ENCODE results near the gene TARBP1. TPM values are rescaled to one million over a fixed set of nuclear protein-coding genes. Genes with fewer than 3 reads are reported as not detected.

TARBP1 gene
- total RNA-seq, 1 donor from 2014 or later = 17.8 TPM

DNA sequence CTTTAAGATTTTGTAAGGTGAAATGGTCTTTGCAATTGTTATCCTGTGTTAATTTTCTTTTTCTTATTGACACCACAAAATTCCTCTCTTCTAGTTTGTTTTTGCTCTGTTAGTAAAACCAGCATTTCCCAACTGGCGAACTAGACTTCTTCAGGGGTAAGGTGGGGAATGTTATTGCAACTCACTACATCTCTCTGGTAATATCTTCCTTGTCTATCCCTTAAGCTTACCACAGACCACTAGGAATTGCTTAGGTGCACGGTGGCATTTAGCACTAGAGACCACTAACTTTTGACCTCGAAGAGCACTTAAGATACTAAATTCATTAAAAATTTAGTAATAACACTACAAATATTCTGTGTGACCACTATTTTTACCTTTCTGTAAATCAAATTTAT is 109.9 kb downstream of the TARBP1 start:
- DNase-seq (ENCODE audit: low read depth) (no peak), FAIRE-seq (no peak)
- H3K9me3 Mint-ChIP-seq (ENCODE audit: unreplicated experiment) = no peaks in the 10 kb centered on the region
- H3K4me2 ChIP-seq (ENCODE audit: low read length) = no peak overlapping the region
- no peak overlapping the region for H3K27ac ChIP-seq (ENCODE audit: low read depth, low read length)
- no peak overlapping the region for H3K9ac ChIP-seq (ENCODE audit: low read length)
- peaks cover 3% of the 10 kb centered on the region for H3K4me1 ChIP-seq (ENCODE audit: insufficient read depth, low read length)
- no peak overlapping the region for H3K4me3 ChIP-seq (ENCODE audit: insufficient read depth, low read depth, low read length)
- no peaks in the 10 kb centered on the region for H3K36me3 ChIP-seq (ENCODE audit: insufficient read depth, low read length)
- H3K4me3 Mint-ChIP-seq (ENCODE audit: unreplicated experiment) = no peak overlapping the region
- no peak overlapping the region for H2AFZ ChIP-seq (ENCODE audit: low read depth, low read length)
- H3K4me1 Mint-ChIP-seq (ENCODE audit: low read depth, unreplicated experiment) = peaks cover under 1% of the 10 kb centered on the region
- peaks cover 5% of the 10 kb centered on the region for H3K79me2 ChIP-seq (ENCODE audit: insufficient read depth, low read length)
- H3K36me3 Mint-ChIP-seq (ENCODE audit: low read depth, unreplicated experiment) = no peaks in the 10 kb centered on the region
- peaks cover 3% of the 10 kb centered on the region for H3K27me3 ChIP-seq (ENCODE audit: insufficient read depth, low read length)
- peaks cover 9% of the 10 kb centered on the region for H3K27me3 Mint-ChIP-seq (ENCODE audit: low read depth, unreplicated experiment)
- TF ChIP-seq, protein P1, sequence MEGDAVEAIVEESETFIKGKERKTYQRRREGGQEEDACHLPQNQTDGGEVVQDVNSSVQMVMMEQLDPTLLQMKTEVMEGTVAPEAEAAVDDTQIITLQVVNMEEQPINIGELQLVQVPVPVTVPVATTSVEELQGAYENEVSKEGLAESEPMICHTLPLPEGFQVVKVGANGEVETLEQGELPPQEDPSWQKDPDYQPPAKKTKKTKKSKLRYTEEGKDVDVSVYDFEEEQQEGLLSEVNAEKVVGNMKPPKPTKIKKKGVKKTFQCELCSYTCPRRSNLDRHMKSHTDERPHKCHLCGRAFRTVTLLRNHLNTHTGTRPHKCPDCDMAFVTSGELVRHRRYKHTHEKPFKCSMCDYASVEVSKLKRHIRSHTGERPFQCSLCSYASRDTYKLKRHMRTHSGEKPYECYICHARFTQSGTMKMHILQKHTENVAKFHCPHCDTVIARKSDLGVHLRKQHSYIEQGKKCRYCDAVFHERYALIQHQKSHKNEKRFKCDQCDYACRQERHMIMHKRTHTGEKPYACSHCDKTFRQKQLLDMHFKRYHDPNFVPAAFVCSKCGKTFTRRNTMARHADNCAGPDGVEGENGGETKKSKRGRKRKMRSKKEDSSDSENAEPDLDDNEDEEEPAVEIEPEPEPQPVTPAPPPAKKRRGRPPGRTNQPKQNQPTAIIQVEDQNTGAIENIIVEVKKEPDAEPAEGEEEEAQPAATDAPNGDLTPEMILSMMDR (IDR thresholded peaks at IDR 0.05; ENCODE audit: insufficient read depth, low read depth, low read length) = no peak
- TF ChIP-seq EZH2 (IDR thresholded peaks at IDR 0.05; ENCODE audit: insufficient read depth, low read length) = no peak
- H3K9me3 ChIP-seq (ENCODE audit: insufficient read depth, low read depth, low read length) = no peaks in the 10 kb centered on the region
- H4K20me1 ChIP-seq (ENCODE audit: insufficient read depth, low read length) = no peaks in the 10 kb centered on the region
- no peak overlapping the region for H3K27ac Mint-ChIP-seq (ENCODE audit: unreplicated experiment)

DNA sequence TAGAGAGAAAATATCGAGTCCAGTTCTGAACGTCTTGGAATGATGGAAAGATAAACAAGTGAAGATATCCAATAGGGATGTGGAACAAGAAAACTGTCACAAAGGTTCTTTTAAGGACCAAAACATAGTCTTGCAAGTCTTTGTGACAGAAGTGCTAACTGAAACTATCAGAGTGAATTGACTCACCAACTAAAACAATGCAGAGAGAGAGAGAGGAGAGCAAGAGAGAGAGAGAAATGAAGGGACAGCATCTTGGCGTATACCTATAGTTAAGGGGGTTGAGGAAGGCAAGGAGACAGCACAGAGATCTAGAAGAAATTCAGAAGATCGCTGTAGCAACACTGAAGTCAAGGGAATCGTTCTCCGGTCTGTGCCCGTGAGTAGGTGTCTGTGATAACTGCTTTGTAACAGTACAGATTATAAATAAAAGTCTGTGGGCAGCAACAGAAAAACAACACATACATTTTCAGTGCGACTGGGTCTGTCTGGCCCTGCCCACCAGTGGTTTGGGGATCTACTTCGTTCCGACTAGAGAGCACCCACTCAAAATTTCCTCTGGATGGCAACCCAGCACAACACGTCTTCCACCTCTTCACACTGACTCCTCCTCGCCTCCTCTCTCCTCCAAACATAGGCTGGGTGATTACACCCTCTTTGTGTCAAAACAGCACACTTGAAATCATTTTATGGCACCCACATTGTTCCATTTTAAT is 110.5 kb downstream of the TARBP1 start:
- Histone ChIP-seq H3K36me3 (ENCODE audit: insufficient read depth, low read length) (no peaks in the 10 kb centered on the region), H4K20me1 (ENCODE audit: insufficient read depth, low read length) (no peaks in the 10 kb centered on the region), H2AFZ (ENCODE audit: low read depth, low read length) (no peak overlapping the region), H3K27ac (ENCODE audit: low read depth, low read length) (no peak overlapping the region), H3K4me1 (ENCODE audit: insufficient read depth, low read length) (peaks cover 3% of the 10 kb centered on the region), H3K27me3 (ENCODE audit: insufficient read depth, low read length) (peaks cover 3% of the 10 kb centered on the region), H3K79me2 (ENCODE audit: insufficient read depth, low read length) (no peaks in the 10 kb centered on the region), H3K9ac (ENCODE audit: low read length) (no peak overlapping the region), H3K4me2 (ENCODE audit: low read length) (no peak overlapping the region), H3K4me3 (ENCODE audit: insufficient read depth, low read depth, low read length) (no peak overlapping the region), H3K9me3 (ENCODE audit: insufficient read depth, low read depth, low read length) (no peaks in the 10 kb centered on the region)
- no peaks in the 10 kb centered on the region for H3K4me1 Mint-ChIP-seq (ENCODE audit: low read depth, unreplicated experiment)
- H3K36me3 Mint-ChIP-seq (ENCODE audit: low read depth, unreplicated experiment) = no peaks in the 10 kb centered on the region
- no peak for FAIRE-seq
- H3K27ac Mint-ChIP-seq (ENCODE audit: unreplicated experiment) = no peak overlapping the region
- no peaks in the 10 kb centered on the region for H3K9me3 Mint-ChIP-seq (ENCODE audit: unreplicated experiment)
- no peak for DNase-seq (ENCODE audit: low read depth)
- H3K27me3 Mint-ChIP-seq (ENCODE audit: low read depth, unreplicated experiment) = peaks cover 9% of the 10 kb centered on the region
- H3K4me3 Mint-ChIP-seq (ENCODE audit: unreplicated experiment) = no peak overlapping the region
- TF ChIP-seq, protein P1 (IDR thresholded peaks at IDR 0.05; ENCODE audit: insufficient read depth, low read depth, low read length) = no peak
- TF ChIP-seq EZH2 (IDR thresholded peaks at IDR 0.05; ENCODE audit: insufficient read depth, low read length) = no peak

DNA sequence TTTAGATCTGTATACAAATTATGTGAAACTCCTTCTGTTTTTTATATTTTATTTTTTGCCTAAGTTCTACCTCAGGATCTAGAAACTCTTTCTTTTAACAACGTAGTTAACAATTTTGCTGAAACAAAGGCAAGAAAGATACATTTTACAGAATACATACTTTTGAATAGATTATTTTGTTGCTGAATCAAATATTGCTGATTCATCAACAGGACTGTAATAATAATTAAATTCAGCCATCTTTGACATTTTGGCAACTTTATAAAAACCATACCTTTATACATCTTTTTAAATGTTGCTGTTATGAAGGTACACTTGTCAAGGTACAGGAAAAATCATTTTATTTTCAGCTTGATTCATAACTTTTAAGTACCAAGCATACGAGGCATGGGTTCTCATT is 116.4 kb downstream of the TARBP1 start:
- no peaks in the 10 kb centered on the region for H3K9me3 ChIP-seq (ENCODE audit: insufficient read depth, low read depth, low read length)
- FAIRE-seq (no peak), DNase-seq (ENCODE audit: low read depth) (no peak)
- H3K4me3 ChIP-seq (ENCODE audit: insufficient read depth, low read depth, low read length) = no peak overlapping the region
- H3K27ac ChIP-seq (ENCODE audit: low read depth, low read length) = no peak overlapping the region
- Mint-ChIP-seq H3K4me3 (ENCODE audit: unreplicated experiment) (no peak overlapping the region), H3K27me3 (ENCODE audit: low read depth, unreplicated experiment) (peaks cover 7% of the 10 kb centered on the region), H3K36me3 (ENCODE audit: low read depth, unreplicated experiment) (no peaks in the 10 kb centered on the region), H3K27ac (ENCODE audit: unreplicated experiment) (no peak overlapping the region), H3K4me1 (ENCODE audit: low read depth, unreplicated experiment) (no peaks in the 10 kb centered on the region), H3K9me3 (ENCODE audit: unreplicated experiment) (no peaks in the 10 kb centered on the region)
- H3K36me3 ChIP-seq (ENCODE audit: insufficient read depth, low read length) = no peaks in the 10 kb centered on the region
- H3K4me2 ChIP-seq (ENCODE audit: low read length) = no peak overlapping the region
- no peaks in the 10 kb centered on the region for H3K79me2 ChIP-seq (ENCODE audit: insufficient read depth, low read length)
- no peak overlapping the region for H3K9ac ChIP-seq (ENCODE audit: low read length)
- H2AFZ ChIP-seq (ENCODE audit: low read depth, low read length) = no peak overlapping the region
- no peaks in the 10 kb centered on the region for H3K4me1 ChIP-seq (ENCODE audit: insufficient read depth, low read length)
- H3K27me3 ChIP-seq (ENCODE audit: insufficient read depth, low read length) = peaks cover 3% of the 10 kb centered on the region
- TF ChIP-seq, protein P1 (IDR thresholded peaks at IDR 0.05; ENCODE audit: insufficient read depth, low read depth, low read length) = no peak
- TF ChIP-seq EZH2 (IDR thresholded peaks at IDR 0.05; ENCODE audit: insufficient read depth, low read length) = no peak
- no peaks in the 10 kb centered on the region for H4K20me1 ChIP-seq (ENCODE audit: insufficient read depth, low read length)
